HG03139 (cell line): Measurements from ENCODE around the gene ITPRID1.

Source experiments
- ATAC-seq: cut with Tn5 transposase; IDR thresholded peaks from one replicate; pipeline ENCODE4 v1.9.1; 2021; ENCODE audit not compliant: unreplicated experiment

ITPRID1 gene

GRCh38 chr7:31692451-31692850, 178.6 kb downstream of the ITPRID1 start:
- ATAC-seq = no peak

GRCh38 chr7:31692871-31693270, 179.0 kb downstream of the ITPRID1 start:
- no peak for ATAC-seq

DNA sequence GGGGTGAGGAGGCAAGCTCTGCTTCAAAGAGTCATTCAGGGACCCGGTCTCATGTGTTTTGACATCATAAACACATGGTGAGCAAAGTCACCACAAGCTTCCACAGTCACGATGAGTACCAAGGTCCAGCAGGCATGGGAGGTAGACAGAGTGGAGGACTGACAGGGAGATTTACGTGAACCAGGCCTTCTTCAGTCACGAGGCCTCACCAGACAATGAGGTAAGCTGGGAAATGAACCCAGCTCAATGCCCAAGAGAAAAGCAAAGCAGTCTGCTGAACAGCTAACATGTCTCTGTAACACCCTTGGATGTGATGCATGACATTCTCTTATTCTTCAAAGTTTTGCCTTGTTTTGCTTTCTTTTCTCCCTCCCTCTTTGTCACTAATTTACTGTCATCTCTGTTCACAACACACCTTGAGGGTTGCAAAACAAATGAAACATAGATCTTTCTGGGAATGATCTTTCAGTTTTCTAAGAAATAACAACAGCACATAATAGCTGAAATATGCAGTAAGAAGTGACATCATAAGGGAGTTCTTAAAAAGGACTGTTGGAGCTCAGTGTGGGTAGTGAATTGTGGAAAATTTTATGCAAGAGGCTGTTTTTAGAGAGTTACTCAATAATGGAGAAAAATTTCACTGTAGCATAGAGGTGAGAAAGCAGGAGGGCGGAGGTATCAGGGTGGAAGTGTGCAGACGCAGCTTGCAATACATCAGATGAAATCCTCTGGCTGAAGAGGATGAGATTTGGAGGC, 182.1 kb downstream of the ITPRID1 start:
- ATAC-seq = no peak

- ATAC-seq = no peak
Observed at GRCh38 chr7:31699050-31699449, 185.2 kb downstream of the ITPRID1 start.

- ATAC-seq = no peak
Observed at GRCh38 chr7:31702354-31702753, 188.5 kb downstream of the ITPRID1 start.

DNA sequence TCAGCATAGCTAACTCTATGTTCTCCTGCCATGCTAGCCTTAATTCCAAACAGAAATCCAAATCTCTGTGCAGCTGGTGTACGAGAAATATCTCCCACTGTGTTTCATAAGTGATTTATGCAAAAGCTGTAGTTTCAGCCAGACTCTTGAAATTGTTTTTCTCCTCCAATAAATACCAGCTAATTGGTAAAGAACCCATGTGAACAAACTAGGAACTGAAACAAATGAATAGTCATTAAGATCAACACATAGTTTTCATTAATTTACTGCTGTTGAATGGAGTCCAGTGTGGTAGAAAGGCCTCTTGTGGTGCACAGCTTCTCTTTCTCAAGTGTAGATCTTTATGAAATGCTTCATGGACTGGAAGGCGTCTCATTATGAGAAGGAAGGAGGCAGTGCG, 191.5 kb downstream of the ITPRID1 start:
- no peak for ATAC-seq

DNA sequence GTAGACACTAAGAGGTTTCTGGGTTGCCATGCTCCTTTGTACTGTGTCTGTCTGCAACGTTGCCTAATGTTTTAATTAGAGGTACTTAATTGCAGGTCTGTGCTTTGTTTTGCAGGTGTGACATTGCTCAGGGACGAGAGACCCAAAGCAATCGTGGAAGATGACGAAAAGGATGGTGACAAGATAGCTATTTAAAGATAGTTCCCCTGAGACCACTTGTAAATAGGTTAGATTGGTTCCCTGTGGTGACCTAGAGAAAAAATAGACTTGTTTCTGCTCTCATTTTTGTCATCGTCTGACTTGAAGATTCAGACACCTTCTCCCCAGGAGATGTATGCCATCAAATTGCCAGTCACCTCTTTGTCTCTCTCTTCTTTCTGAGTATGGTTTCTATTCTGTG, 193.2 kb downstream of the ITPRID1 start:
- ATAC-seq = no peak
